ENCODE results near the gene CYP3A7.

DNA sequence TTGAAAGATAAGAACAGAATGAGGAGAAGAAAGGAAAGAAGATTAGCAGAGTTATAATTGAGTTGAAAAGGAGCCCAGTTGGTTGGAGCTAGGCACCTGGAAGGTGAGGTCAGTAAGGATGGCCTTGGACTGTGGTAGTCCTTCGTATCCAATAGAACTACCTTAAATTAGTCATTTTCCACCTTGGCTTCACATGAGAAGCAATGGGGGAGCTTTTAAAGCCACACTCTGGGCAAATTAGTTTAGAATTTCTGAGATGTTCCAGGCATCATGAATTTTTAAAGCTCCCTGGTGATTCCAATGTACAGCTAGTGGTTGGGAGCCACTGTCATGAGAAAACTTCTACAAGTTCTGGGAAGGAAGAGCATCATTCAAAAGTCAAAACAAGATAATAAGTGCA is 27.9 kb downstream of the CYP3A7 start:
- no peak for TF ChIP-seq GATA2 (IDR thresholded peaks at IDR 0.05; ENCODE audit: low read depth, low read length)
- TF ChIP-seq GATA3 (IDR thresholded peaks at IDR 0.05; ENCODE audit: low read depth, low read length) = no peak
